Nephron (organoid): ENCODE data around the gene MDM4.

ENCODE experiments used
- H3K27ac Mint-ChIP-seq, 3 experiments: 2 replicates each; pipeline ENCODE4 v1.8.0; 2020; ENCODE audit warnings: mixed read lengths in 3 of 3, mild to moderate bottlenecking in 2 of 3, moderate library complexity in 1 of 3
- H3K27me3 Mint-ChIP-seq: 2 replicates; pipeline ENCODE4 v1.8.0; 2021; ENCODE audit warnings: low read depth, mild to moderate bottlenecking, moderate library complexity, mixed read lengths
- H3K36me3 Mint-ChIP-seq: 2 replicates; pipeline ENCODE4 v1.8.0; 2020; ENCODE audit warnings: low read depth, mixed read lengths
- H3K4me1 Mint-ChIP-seq: 2 replicates; pipeline ENCODE4 v1.8.0; 2020; ENCODE audit warnings: mixed read lengths
- H3K4me3 Mint-ChIP-seq, 3 experiments: 2 replicates each; pipeline ENCODE4 v1.8.0; 2020; ENCODE audit warnings: mild to moderate bottlenecking in 3 of 3, mixed read lengths in 3 of 3, moderate library complexity in 2 of 3
- H3K9me3 Mint-ChIP-seq: 2 replicates; pipeline ENCODE4 v1.8.0; 2020; ENCODE audit warnings: mixed read lengths
- CTCF ChIP-seq, 3 experiments: fragments of 200-600 bp; sonication (generic); IDR thresholded peaks; one replicate each; pipeline ENCODE4 v1.5.0; 2021; ENCODE audit warnings: antibody characterized with exemption in 3 of 3; ENCODE audit not compliant: unreplicated experiment in 3 of 3

MDM4 gene, protein sequence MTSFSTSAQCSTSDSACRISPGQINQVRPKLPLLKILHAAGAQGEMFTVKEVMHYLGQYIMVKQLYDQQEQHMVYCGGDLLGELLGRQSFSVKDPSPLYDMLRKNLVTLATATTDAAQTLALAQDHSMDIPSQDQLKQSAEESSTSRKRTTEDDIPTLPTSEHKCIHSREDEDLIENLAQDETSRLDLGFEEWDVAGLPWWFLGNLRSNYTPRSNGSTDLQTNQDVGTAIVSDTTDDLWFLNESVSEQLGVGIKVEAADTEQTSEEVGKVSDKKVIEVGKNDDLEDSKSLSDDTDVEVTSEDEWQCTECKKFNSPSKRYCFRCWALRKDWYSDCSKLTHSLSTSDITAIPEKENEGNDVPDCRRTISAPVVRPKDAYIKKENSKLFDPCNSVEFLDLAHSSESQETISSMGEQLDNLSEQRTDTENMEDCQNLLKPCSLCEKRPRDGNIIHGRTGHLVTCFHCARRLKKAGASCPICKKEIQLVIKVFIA

GRCh38 chr1:204516180-204516879 is at the start of gene MDM4:
Gene MDM4 (plus strand): TSS chr1:204516406. CDS start chr1:204525519, 9,113 bp downstream.
- Mint-ChIP-seq H3K27ac (no peak within 1 kb of the TSS), H3K9me3 (no peaks in the 10 kb centered on the region), H3K27me3 (no peaks in the 10 kb centered on the region), H3K36me3 (peaks cover 24% of the 10 kb centered on the region), H3K4me3 (no peak within 1 kb of the TSS), H3K4me1 (peaks cover 23% of the 10 kb centered on the region)
- TF ChIP-seq CTCF (IDR thresholded peaks at IDR 0.05; ENCODE audit: unreplicated experiment in 3 of 3), result no peak

GRCh38 chr1:204466416-204467405 is 49.5 kb upstream of the MDM4 start:
- H3K27ac Mint-ChIP-seq, result peak overlapping the region; percentile 48 to 80 (median 63)
- peaks cover 4% of the 10 kb centered on the region for H3K27me3 Mint-ChIP-seq
- peak overlapping the region in 1 of 3 experiments; percentile 45 for H3K4me3 Mint-ChIP-seq
- peaks cover 54% of the 10 kb centered on the region for H3K36me3 Mint-ChIP-seq
- H3K9me3 Mint-ChIP-seq, result no peaks in the 10 kb centered on the region
- H3K4me1 Mint-ChIP-seq, result peaks cover 53% of the 10 kb centered on the region
- no peak for TF ChIP-seq CTCF (IDR thresholded peaks at IDR 0.05; ENCODE audit: unreplicated experiment in 3 of 3)

DNA sequence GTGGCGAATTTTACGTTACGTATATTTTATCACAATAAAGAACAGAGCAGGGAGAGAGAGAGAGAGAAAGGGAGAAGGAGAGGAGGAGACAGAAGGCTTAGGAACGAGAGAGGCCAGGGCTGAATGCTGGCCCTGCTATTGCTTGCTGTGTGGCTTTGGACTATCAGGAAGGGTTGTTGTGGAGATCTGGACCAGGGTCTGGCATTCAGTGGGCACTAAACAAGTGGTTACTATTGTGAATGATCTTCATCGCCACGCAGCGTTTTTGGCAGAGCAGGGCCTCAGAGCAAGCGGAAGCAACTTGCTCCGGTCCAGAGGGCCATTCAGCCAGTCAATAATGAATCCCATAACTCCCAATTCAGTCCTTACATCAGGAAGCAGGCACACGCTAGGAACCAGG is 48.0 kb upstream of the MDM4 start:
- no peak for TF ChIP-seq CTCF (IDR thresholded peaks at IDR 0.05; ENCODE audit: unreplicated experiment in 3 of 3)
- Mint-ChIP-seq H3K4me1 (peaks cover 49% of the 10 kb centered on the region), H3K9me3 (no peaks in the 10 kb centered on the region), H3K27ac (no peak overlapping the region), H3K27me3 (peaks cover 4% of the 10 kb centered on the region), H3K36me3 (peaks cover 53% of the 10 kb centered on the region), H3K4me3 (no peak overlapping the region)

- Mint-ChIP-seq H3K4me1 (peaks cover 47% of the 10 kb centered on the region), H3K27me3 (peaks cover 4% of the 10 kb centered on the region), H3K4me3 (no peak overlapping the region), H3K36me3 (peaks cover 47% of the 10 kb centered on the region), H3K9me3 (no peaks in the 10 kb centered on the region), H3K27ac (no peak overlapping the region)
- TF ChIP-seq CTCF (IDR thresholded peaks at IDR 0.05; ENCODE audit: unreplicated experiment in 3 of 3), result no peak
These were observed 47.4 kb upstream of the MDM4 start for GRCh38 chr1:204468766-204469302.

GRCh38 chr1:204469304-204469703 is 46.9 kb upstream of the MDM4 start:
- Mint-ChIP-seq H3K27ac (no peak overlapping the region), H3K9me3 (no peaks in the 10 kb centered on the region), H3K4me3 (no peak overlapping the region), H3K4me1 (peaks cover 45% of the 10 kb centered on the region), H3K36me3 (peaks cover 42% of the 10 kb centered on the region), H3K27me3 (peaks cover 4% of the 10 kb centered on the region)
- no peak for TF ChIP-seq CTCF (IDR thresholded peaks at IDR 0.05; ENCODE audit: unreplicated experiment in 3 of 3)
